GM18505 (cell line): ENCODE results near the gene HIKESHI.
"Not testable (repeated sequence)": the region's sequence is repeated elsewhere in the genome, so short reads cannot be mapped to it uniquely, and the experiment has no call there.

Source experiments
- ATAC-seq: cut with Tn5 transposase; IDR thresholded peaks from one replicate; pipeline ENCODE4 v1.9.1; 2021; ENCODE audit not compliant: unreplicated experiment
- POLR2A ChIP-seq: IDR thresholded peaks from 4 replicates; pipeline ENCODE4 v1.6.1; 2011; ENCODE audit warnings: borderline replicate concordance; ENCODE audit not compliant: insufficient read depth, insufficient read length; ENCODE audit errors: extremely low read depth

Gene HIKESHI

DNA sequence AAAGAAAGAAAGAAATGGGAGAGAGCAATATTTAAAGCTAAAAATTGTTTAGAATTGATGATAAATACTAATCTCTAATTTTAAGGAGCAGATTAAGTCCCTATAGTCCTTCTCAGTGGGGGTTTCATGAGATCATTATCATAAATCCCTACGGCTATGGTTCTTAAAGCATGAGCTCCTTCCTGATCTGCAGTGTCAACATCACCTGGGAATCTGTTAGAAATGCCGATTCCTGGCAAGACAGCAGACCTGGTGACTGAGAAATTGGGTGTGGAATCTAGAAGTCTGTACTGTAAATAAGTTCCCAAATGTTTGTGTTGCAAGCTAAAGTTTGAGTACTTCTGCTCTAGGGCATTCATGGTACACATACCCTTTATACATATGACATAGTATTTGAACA, 12.6 kb downstream of the HIKESHI start:
- TF ChIP-seq POLR2A = no peak
- ATAC-seq = no peak

- no peak for ATAC-seq
- no peak for TF ChIP-seq POLR2A
These were observed 33.2 kb downstream of the HIKESHI start for GRCh38 chr11:86335131-86335767.

DNA sequence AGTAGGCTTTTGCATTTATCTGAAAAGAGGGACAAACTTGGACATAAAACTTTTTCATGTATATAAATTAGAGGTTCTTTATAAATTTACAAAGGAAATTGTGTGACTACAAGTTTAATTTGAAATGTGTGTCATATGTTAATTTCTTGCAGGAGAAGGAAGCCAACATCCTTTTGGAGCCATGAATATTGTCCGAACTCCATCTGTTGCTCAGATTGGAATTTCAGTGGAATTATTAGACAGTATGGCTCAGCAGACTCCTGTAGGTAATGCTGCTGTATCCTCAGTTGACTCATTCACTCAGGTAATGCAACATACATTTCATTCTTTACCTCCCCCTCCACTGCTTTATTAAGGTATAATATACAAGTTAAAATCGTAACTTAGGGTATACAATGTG, 35.2 kb downstream of the HIKESHI start:
- ATAC-seq = no peak

GRCh38 chr11:86341382-86341781, 39.3 kb downstream of the HIKESHI start:
- ATAC-seq = no peak
- no peak for TF ChIP-seq POLR2A

More for the DNA sequence above, 35.2 kb downstream of the HIKESHI start:
- TF ChIP-seq POLR2A = no peak

- TF ChIP-seq POLR2A = no peak
- ATAC-seq = no peak
These were observed 44.5 kb downstream of the HIKESHI start for GRCh38 chr11:86346513-86346912.

DNA sequence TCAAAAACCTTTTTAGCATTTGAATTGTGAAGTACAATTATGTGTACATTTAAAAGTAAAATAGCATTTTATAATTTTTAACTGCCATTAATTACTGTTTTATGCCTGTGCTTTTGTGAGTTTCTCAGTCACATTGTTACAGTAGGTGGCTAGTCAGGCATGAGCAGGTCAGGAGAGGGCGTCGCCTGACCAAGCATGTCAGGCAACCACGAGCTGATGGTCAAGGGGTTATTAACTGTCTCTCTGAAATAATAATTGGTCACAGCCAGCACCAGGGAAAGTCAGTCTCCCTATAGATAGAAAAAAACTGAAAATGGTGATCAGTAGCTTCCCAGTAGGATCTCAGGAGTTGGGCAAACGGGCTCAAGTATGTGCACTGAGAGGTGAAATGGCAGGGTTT, 53.2 kb downstream of the HIKESHI start:
- ATAC-seq = no peak
- TF ChIP-seq POLR2A = no peak

- ATAC-seq = not testable (repeated sequence)
These were observed 55.4 kb downstream of the HIKESHI start for GRCh38 chr11:86357412-86357811.

DNA sequence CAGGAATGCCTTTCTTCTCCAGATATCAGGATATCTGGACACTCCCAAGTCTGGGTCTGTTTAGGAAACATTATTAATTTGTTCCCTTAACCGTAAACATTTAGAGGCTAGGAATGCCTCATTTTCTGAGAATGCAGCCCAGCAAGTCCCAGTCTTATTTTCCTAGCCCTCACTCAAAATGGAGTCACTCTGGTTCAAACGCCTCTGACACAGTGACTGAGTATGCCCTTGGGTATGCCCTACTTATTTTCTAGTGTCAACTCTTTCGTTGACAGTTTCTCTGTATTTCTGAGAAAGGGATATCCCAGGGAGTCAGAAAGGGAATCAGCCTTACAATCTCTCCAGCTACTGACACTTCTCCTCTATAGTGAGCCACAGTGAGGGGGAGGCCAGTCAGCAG, 56.7 kb downstream of the HIKESHI start:
- no peak for ATAC-seq
- TF ChIP-seq POLR2A = no peak

DNA sequence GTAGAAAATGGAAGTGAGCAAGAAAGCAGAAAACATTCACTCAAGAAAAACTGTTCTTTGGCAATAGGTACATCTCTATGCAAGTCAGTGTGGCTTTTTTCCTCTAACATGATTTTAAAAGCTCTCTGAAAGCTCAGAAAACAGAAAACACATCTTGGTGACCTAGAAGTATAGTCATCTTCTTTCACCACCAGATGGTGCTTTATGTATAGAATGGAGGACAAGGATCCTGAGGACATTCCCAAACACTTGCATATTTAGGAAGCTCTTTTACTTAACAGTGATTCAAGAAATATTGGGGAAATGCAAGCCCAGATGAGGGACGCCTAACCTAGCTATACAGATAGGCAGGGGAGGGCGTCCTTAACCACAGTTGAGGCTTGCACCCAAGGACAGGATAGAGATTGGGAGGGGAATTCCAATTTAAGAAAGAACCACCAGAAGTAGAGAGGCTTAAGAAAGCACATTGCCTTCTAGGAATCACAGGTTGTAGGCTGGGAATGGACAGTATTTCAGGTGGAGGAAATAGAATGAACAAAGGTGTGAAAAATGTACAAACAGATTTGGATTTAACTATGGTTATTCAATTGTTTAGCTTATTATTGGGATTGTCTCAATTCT, 58.8 kb downstream of the HIKESHI start:
- no peak for ATAC-seq
- TF ChIP-seq POLR2A = no peak

GRCh38 chr11:86363424-86363823, 61.4 kb downstream of the HIKESHI start:
- no peak for TF ChIP-seq POLR2A
- no peak for ATAC-seq

GRCh38 chr11:86365546-86365945, 63.5 kb downstream of the HIKESHI start:
- no peak for TF ChIP-seq POLR2A
- ATAC-seq = no peak

DNA sequence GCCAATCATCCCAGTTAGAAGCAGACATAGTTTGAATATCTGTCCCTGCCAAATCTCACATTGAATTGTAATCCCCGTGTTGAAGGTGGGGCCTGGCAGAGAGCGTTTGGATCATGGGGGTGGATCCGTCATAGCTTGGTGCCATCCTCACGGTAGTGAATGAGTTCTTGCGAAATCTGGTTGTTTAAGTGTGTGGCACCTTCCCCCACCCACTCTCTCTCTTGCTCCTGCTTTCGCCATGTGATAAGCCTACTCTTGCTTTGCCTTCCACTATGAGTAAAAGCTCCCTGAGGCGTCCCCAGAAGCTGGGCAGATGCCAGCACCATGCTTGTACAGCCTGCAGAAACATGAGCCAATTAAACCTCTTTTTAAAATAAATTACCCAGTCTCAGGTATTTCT, 67.6 kb downstream of the HIKESHI start:
- no peak for TF ChIP-seq POLR2A
- ATAC-seq = no peak

DNA sequence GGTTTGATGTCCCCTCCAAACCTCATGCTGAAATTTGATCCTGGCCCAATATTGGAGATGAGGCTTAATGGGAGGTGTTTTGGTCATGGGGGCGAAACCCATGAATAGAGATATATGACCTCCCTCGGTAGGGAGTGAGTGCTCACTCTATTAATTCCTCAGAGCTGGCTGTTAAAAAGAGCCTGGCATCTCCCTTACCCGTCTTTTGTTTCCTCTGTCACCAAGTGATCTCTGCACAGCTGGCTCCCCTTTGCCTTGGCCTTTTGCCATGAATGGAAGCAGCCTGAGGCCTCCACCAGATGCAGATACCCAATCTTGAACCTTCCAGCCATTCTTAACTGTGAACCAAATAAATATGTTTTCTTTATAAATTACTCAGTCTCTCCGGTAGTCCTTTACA, 68.1 kb downstream of the HIKESHI start:
- no peak for TF ChIP-seq POLR2A
- ATAC-seq = no peak

DNA sequence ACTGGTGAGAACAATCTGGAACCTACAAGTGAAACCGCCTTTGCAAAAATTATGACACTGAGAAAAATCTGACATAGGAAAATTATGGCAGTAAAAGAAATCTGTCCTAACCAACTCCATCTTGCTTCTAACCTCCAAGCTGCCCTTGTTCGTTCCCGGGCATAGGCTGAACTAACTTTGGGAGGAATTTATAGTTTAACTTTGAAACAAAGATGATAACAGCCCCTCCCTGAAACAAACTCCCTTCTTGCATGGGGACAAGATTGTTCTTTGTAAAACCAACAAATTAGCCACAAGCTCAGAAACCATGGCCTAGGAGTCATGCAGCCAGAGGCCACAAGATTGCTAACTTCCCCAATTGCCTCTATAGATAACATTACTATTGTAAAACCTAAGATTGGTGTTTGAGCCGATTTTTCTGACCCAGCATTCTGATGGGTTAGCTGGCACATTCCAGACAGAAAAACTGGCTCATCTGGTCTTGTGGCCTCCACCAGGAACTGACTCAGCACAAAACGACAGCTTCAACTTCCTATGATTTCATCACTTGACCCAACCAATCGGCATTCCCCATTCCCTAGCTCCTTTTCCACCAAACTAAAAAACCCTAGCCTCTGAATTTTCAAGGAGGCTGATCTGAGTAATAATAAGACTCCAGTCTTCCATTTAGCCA, 69.0 kb downstream of the HIKESHI start:
- TF ChIP-seq POLR2A = no peak
- ATAC-seq = no peak
